ENCODE data around the gene STK36. TPM values are rescaled to one million over a fixed set of nuclear protein-coding genes. Genes with fewer than 3 reads are reported as not detected.

The STK36 gene
- total RNA-seq, 2 experiments from 2014 or later = 9.7 to 21.1 TPM

DNA sequence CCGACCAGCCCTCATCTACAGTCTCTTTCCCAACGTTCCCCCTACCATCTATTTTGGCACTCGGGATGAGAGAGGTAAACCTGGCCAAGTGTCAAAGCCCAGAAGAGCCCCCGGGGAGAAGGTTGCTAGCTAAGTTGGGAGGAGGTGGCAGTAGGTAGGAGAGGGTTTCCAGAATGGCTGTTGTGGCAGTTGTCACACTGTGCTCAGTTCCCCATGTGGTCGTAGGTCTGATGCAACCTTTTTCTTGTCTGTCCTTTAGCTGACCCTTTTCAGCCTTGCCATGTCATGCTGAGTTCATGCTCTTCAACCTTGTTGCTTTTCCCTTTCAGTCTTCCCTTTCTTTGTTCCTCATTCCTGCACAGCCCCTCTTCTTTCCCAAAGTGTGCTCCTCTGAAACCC, 73.3 kb downstream of the STK36 start:
- H3K27ac ChIP-seq (ENCODE audit: low read depth, low read length, poor library complexity, severe bottlenecking) = no peak overlapping the region
- no peaks in the 10 kb centered on the region for H3K79me2 ChIP-seq (ENCODE audit: insufficient read depth, low read depth, low read length)
- intact Hi-C loops (cut with micrococcal nuclease; ENCODE audit: unreplicated experiment) = no loop called here
- H2AFZ ChIP-seq (ENCODE audit: low read length) = no peak overlapping the region
- no peak overlapping the region for H3K4me3 ChIP-seq (ENCODE audit: low read depth, low read length, poor library complexity, severe bottlenecking)
- peaks cover 95% of the 10 kb centered on the region for H3K36me3 ChIP-seq (ENCODE audit: insufficient read depth, low read length)
- no peak overlapping the region for H3K4me2 ChIP-seq (ENCODE audit: low read length)
- ChIA-PET POLR2A (no interaction called here), CTCF (ENCODE audit: unreplicated experiment) (no interaction called here)
- no peak for TF ChIP-seq EZH2phosphoT487 (IDR thresholded peaks at IDR 0.05; ENCODE audit: borderline replicate concordance, low read depth, low read length)
- TF ChIP-seq, protein P1, sequence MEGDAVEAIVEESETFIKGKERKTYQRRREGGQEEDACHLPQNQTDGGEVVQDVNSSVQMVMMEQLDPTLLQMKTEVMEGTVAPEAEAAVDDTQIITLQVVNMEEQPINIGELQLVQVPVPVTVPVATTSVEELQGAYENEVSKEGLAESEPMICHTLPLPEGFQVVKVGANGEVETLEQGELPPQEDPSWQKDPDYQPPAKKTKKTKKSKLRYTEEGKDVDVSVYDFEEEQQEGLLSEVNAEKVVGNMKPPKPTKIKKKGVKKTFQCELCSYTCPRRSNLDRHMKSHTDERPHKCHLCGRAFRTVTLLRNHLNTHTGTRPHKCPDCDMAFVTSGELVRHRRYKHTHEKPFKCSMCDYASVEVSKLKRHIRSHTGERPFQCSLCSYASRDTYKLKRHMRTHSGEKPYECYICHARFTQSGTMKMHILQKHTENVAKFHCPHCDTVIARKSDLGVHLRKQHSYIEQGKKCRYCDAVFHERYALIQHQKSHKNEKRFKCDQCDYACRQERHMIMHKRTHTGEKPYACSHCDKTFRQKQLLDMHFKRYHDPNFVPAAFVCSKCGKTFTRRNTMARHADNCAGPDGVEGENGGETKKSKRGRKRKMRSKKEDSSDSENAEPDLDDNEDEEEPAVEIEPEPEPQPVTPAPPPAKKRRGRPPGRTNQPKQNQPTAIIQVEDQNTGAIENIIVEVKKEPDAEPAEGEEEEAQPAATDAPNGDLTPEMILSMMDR (conservative IDR thresholded peaks at IDR 0.05; ENCODE audit: low read length) = no peak
- no peak for DNase-seq (ENCODE audit: low spot score)
- H4K20me1 ChIP-seq (ENCODE audit: insufficient read depth, low read length) = no peaks in the 10 kb centered on the region
- no peaks in the 10 kb centered on the region for H3K9me3 ChIP-seq (ENCODE audit: low read length)
- H3K4me1 ChIP-seq (ENCODE audit: insufficient read depth, low read length, poor library complexity, severe bottlenecking) = no peaks in the 10 kb centered on the region
- BruUV-seq (replicated peaks) = no TSS peak
- no peaks in the 10 kb centered on the region for H3K9me2 ChIP-seq (ENCODE audit: insufficient read depth, low read length)

DNA sequence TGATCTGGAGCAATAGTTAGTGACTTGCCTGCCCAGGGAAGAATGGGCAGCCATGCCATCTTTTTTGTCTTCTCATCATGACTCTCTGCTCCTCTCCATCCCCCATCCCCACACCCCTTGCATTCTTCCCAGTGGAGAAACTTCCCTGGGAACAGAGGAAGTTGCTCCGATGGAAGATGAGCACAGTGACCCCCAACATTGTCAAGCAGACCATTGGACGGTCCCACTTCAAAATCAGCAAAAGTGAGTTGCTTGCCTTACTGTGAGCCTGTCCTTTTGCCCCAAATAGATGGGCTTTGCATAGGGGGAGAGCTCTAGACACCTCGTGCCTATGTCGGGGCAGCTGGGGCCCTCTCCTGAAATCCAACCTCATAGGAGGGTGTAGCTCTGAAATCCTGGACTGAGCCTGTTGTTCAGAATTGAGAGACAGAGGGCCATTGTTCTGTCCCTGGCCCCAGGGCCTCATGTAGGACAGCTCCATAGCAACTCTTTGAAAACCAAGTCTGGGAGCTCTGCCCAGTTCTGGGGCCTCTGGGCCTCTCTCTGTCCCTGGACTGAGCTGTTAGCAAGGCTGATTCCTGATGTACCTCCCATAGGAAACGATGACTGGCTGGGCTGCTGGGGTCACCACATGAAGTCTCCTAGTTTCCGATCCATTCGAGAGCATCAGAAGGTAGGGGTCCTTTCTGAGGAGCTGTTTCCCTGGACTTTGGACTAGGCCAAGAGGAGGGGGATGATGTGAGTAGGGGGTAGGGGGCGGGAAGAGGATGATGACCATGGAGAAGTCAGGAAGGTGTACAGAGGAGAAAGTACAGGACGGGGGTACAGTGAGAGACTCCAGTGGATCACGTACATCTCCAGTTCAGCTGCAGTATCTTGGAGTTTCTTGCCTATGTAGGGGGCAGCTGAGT, 73.9 kb downstream of the STK36 start:
- TF ChIP-seq, protein P1 (conservative IDR thresholded peaks at IDR 0.05; ENCODE audit: low read length) = no peak
- no peak for TF ChIP-seq EZH2phosphoT487 (IDR thresholded peaks at IDR 0.05; ENCODE audit: borderline replicate concordance, low read depth, low read length)
- no peaks in the 10 kb centered on the region for H3K79me2 ChIP-seq (ENCODE audit: insufficient read depth, low read depth, low read length)
- DNase-seq (ENCODE audit: low spot score) = no peak
- BruUV-seq (replicated peaks) = no TSS peak
- CTCF ChIA-PET (ENCODE audit: unreplicated experiment) = interaction anchor here (0.6 kb wide), 1 partner anchor 1126 kb away, joined by 6 read pairs; no protein-coding TSS in a partner anchor
- no peaks in the 10 kb centered on the region for H3K9me2 ChIP-seq (ENCODE audit: insufficient read depth, low read length)
- no peaks in the 10 kb centered on the region for H3K9me3 ChIP-seq (ENCODE audit: low read length)
- H3K36me3 ChIP-seq (ENCODE audit: insufficient read depth, low read length) = peaks cover 95% of the 10 kb centered on the region
- H3K27ac ChIP-seq (ENCODE audit: low read depth, low read length, poor library complexity, severe bottlenecking) = no peak overlapping the region
- no peak overlapping the region for H2AFZ ChIP-seq (ENCODE audit: low read length)
- no peaks in the 10 kb centered on the region for H4K20me1 ChIP-seq (ENCODE audit: insufficient read depth, low read length)
- intact Hi-C loops (cut with micrococcal nuclease; ENCODE audit: unreplicated experiment) = no loop called here
- H3K4me3 ChIP-seq (ENCODE audit: low read depth, low read length, poor library complexity, severe bottlenecking) = no peak overlapping the region
- no peak overlapping the region for H3K4me2 ChIP-seq (ENCODE audit: low read length)
- H3K4me1 ChIP-seq (ENCODE audit: insufficient read depth, low read length, poor library complexity, severe bottlenecking) = no peaks in the 10 kb centered on the region
- POLR2A ChIA-PET = no interaction called here

DNA sequence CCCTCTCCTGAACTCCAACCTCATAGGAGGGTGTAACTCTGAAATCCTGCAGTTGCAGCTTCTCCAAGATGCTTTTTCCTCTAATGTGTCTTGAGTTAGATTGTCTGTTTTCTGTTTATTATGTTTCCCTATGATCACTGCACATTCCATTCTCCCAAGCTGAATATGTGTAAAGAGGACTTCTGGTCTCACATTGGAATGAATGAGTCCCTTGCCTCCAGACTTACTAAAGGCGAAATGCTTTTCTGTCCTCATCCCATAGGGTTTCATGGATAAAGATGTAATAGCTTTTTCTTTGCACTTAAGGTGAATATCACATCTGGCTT, 74.5 kb downstream of the STK36 start:
- no TSS peak for BruUV-seq (replicated peaks)

More for the DNA sequence above, 74.5 kb downstream of the STK36 start:
- Histone ChIP-seq H3K36me3 (ENCODE audit: insufficient read depth, low read length) (peaks cover 95% of the 10 kb centered on the region), H3K9me2 (ENCODE audit: insufficient read depth, low read length) (no peaks in the 10 kb centered on the region), H2AFZ (ENCODE audit: low read length) (no peak overlapping the region), H3K9me3 (ENCODE audit: low read length) (no peaks in the 10 kb centered on the region), H3K27ac (ENCODE audit: low read depth, low read length, poor library complexity, severe bottlenecking) (no peak overlapping the region), H3K4me3 (ENCODE audit: low read depth, low read length, poor library complexity, severe bottlenecking) (no peak overlapping the region), H3K4me1 (ENCODE audit: insufficient read depth, low read length, poor library complexity, severe bottlenecking) (no peaks in the 10 kb centered on the region), H3K4me2 (ENCODE audit: low read length) (no peak overlapping the region), H4K20me1 (ENCODE audit: insufficient read depth, low read length) (no peaks in the 10 kb centered on the region), H3K79me2 (ENCODE audit: insufficient read depth, low read depth, low read length) (no peaks in the 10 kb centered on the region)
- CTCF ChIA-PET (ENCODE audit: unreplicated experiment) = no interaction called here
- no peak for TF ChIP-seq EZH2phosphoT487 (IDR thresholded peaks at IDR 0.05; ENCODE audit: borderline replicate concordance, low read depth, low read length)
- no peak for DNase-seq (ENCODE audit: low spot score)
- POLR2A ChIA-PET = interaction anchor here (0.9 kb wide), 1 partner anchor 98 kb away, joined by 4 read pairs; no protein-coding TSS in a partner anchor
- intact Hi-C loops (cut with micrococcal nuclease; ENCODE audit: unreplicated experiment) = no loop called here
